ENCODE data around the gene BTBD7. TPM values are rescaled to one million over a fixed set of nuclear protein-coding genes. Genes with fewer than 3 reads are reported as not detected.

Gene BTBD7
- total RNA-seq, 2 donors from 2014 or later = 16.3 to 25.1 TPM

GRCh38 chr14:93201155-93201704, 131.6 kb downstream of the BTBD7 start:
- intact Hi-C loops (cut with DNase I) = no loop called here
- DNase-seq = no peak
- no peak overlapping the region for H3K27ac ChIP-seq
- H3K36me3 ChIP-seq (replicated peaks in 1 of 2; ENCODE audit: insufficient read depth in 1 of 2, low read depth in 2 of 2) = no peaks in the 10 kb centered on the region
- H3K27me3 ChIP-seq = no peaks in the 10 kb centered on the region
- TF ChIP-seq POLR2A (IDR thresholded peaks at IDR 0.05) = no peak
- no peak for TF ChIP-seq CTCF (IDR thresholded peaks at IDR 0.05)
- peaks cover 28% of the 10 kb centered on the region for H3K4me1 ChIP-seq
- no peak for ATAC-seq
- no peaks in the 10 kb centered on the region for H3K9me3 ChIP-seq
- 53 to 58% methylated on average over 7 of the region's 7 CpGs for WGBS, 2 donors
- no peak overlapping the region for H3K4me3 ChIP-seq

GRCh38 chr14:93200553-93200952, 132.3 kb downstream of the BTBD7 start:
- no peak overlapping the region for H3K27ac ChIP-seq
- TF ChIP-seq POLR2A (IDR thresholded peaks at IDR 0.05) (no peak), CTCF (IDR thresholded peaks at IDR 0.05) (no peak)
- no peak for ATAC-seq
- H3K9me3 ChIP-seq = no peaks in the 10 kb centered on the region
- H3K4me1 ChIP-seq = peaks cover 21% of the 10 kb centered on the region
- 82 to 90% methylated on average over 5 of the region's 5 CpGs for WGBS, 2 donors
- intact Hi-C loops (cut with DNase I) = no loop called here
- no peak for DNase-seq
- no peaks in the 10 kb centered on the region for H3K27me3 ChIP-seq
- H3K4me3 ChIP-seq = no peak overlapping the region
- no peaks in the 10 kb centered on the region for H3K36me3 ChIP-seq (replicated peaks in 1 of 2; ENCODE audit: insufficient read depth in 1 of 2, low read depth in 2 of 2)

GRCh38 chr14:93199031-93199430, 133.8 kb downstream of the BTBD7 start:
- ATAC-seq (no peak), DNase-seq (no peak)
- Histone ChIP-seq H3K4me3 (no peak overlapping the region), H3K36me3 (replicated peaks in 1 of 2; ENCODE audit: insufficient read depth in 1 of 2, low read depth in 2 of 2) (no peaks in the 10 kb centered on the region), H3K27me3 (no peaks in the 10 kb centered on the region), H3K9me3 (no peaks in the 10 kb centered on the region), H3K4me1 (peaks cover 9% of the 10 kb centered on the region), H3K27ac (no peak overlapping the region)
- WGBS, 2 donors = 84 to 100% methylated on average over 4 of the region's 4 CpGs
- TF ChIP-seq POLR2A (IDR thresholded peaks at IDR 0.05) = no peak
- no peak for TF ChIP-seq CTCF (IDR thresholded peaks at IDR 0.05)
- intact Hi-C loops (cut with DNase I) = no loop called here

- H3K4me3 ChIP-seq = no peak overlapping the region
- intact Hi-C loops (cut with DNase I) = no loop called here
- no peaks in the 10 kb centered on the region for H3K36me3 ChIP-seq (replicated peaks in 1 of 2; ENCODE audit: insufficient read depth in 1 of 2, low read depth in 2 of 2)
- no peak for ATAC-seq
- 91 to 100% methylated on average over 1 of the region's 1 CpG for WGBS, 2 donors
- no peaks in the 10 kb centered on the region for H3K27me3 ChIP-seq
- DNase-seq = no peak
- no peaks in the 10 kb centered on the region for H3K4me1 ChIP-seq
- no peaks in the 10 kb centered on the region for H3K9me3 ChIP-seq
- no peak overlapping the region for H3K27ac ChIP-seq
- TF ChIP-seq CTCF (IDR thresholded peaks at IDR 0.05) = no peak
- no peak for TF ChIP-seq POLR2A (IDR thresholded peaks at IDR 0.05)
Observed at GRCh38 chr14:93195316-93195999, 137.4 kb downstream of the BTBD7 start.

Other genes starting within 250 kb of the BTBD7 start
- gene ITPK1, start 217.1 kb downstream of the BTBD7 start, total RNA-seq = 10 to 100 TPM; 30.1 to 32.6 TPM
- gene MOAP1, start 148.1 kb downstream of the BTBD7 start, total RNA-seq = 10 to 100 TPM; 10.2 to 17.9 TPM
- 1 to 10 TPM in 1 of 2 donors, under 1 TPM in 1; 0.66 to 5.4 TPM for gene LYSET, start 147.7 kb downstream of the BTBD7 start, total RNA-seq
- gene GON7, start 126.0 kb downstream of the BTBD7 start, total RNA-seq = 10 to 100 TPM in 1 of 2 donors, 1 to 10 TPM in 1; 6.5 to 11.2 TPM
- 10 to 100 TPM in 1 of 2 donors, 1 to 10 TPM in 1; 4.9 to 17.4 TPM for gene UBR7, start 125.8 kb downstream of the BTBD7 start, total RNA-seq
- not detected for gene COX8C, start 14.1 kb upstream of the BTBD7 start, total RNA-seq
- gene UNC79, start 97.9 kb upstream of the BTBD7 start, total RNA-seq = 1 to 10 TPM in 1 of 2 donors, under 1 TPM in 1; 0.78 to 3.3 TPM